GM10847 (cell line): Measurements from ENCODE around the gene SNRNP70.

Experiments
- POLR2A ChIP-seq: IDR thresholded peaks from 2 replicates; pipeline ENCODE4 v1.6.1; 2011; ENCODE audit not compliant: insufficient read length; ENCODE audit errors: extremely low read depth

Gene SNRNP70

GRCh38 chr19:49114630-49115363, 29.5 kb downstream of the SNRNP70 start:
- TF ChIP-seq POLR2A = no peak

- no peak for TF ChIP-seq POLR2A
Observed at GRCh38 chr19:49116544-49116943, 31.3 kb downstream of the SNRNP70 start.

- TF ChIP-seq POLR2A = no peak
Observed at GRCh38 chr19:49117677-49118564, 32.7 kb downstream of the SNRNP70 start.

GRCh38 chr19:49118565-49119410, 33.5 kb downstream of the SNRNP70 start, which contains the start of gene C19orf73:
TSS of gene C19orf73 (minus strand) at chr19:49119143. CDS start at chr19:49119022, 121 bp downstream.
- TF ChIP-seq POLR2A = peak; percentile 14

DNA sequence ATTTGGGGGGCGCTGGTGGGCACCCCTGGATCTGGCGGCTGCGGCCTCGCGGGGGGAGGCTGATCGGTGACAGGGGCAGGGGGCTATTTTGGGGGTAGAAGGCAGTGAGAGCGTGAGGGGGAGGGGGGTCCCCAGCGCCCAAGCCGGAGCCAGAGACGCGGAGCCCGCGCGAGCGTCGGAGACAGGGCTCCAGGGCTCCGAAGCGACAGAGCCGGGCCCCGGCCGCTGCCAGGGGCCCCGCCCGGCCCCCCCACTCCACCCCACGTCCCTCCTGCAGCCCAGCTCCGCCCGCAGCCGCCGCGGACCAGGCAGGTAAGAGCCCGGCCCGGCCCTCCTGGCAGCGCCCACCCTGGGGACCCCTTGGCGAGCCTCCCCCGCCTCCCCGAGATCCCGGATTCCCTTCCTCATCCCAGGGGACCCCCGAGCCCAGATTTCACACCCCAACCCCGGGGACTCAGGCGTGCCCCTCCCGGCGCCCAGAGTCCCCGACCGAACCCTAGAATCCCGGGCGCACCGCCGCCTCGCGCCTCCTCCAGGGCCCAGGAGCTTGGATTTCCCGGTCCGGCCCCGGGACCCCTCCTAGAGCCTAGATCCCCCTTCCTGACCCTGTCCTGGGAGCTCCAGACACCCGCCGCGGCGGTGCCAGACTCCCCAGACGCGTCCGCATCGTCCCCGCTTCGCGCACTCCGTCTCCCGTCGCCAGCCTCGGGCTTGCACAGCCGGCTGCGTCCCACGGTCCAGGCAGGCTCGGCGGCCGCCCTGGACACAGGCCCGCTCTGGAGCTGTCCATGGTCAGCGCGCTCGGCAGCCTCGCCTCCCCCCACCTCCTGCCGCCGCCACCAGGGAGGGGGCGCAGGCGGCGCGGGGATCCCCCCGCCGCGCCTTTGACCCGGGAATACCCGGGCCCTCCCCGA, 34.4 kb downstream of the SNRNP70 start, which contains the start of gene PPFIA3:
PPFIA3 (plus strand) TSS at position 134 of the 914 bp plus-strand sequence. CDS start 8,330 bp downstream, outside the sequence.
- no peak for TF ChIP-seq POLR2A

GRCh38 chr19:49120325-49120683, 35.1 kb downstream of the SNRNP70 start:
- TF ChIP-seq POLR2A = no peak

- TF ChIP-seq POLR2A = no peak
Observed at GRCh38 chr19:49120868-49121267, 35.6 kb downstream of the SNRNP70 start.

DNA sequence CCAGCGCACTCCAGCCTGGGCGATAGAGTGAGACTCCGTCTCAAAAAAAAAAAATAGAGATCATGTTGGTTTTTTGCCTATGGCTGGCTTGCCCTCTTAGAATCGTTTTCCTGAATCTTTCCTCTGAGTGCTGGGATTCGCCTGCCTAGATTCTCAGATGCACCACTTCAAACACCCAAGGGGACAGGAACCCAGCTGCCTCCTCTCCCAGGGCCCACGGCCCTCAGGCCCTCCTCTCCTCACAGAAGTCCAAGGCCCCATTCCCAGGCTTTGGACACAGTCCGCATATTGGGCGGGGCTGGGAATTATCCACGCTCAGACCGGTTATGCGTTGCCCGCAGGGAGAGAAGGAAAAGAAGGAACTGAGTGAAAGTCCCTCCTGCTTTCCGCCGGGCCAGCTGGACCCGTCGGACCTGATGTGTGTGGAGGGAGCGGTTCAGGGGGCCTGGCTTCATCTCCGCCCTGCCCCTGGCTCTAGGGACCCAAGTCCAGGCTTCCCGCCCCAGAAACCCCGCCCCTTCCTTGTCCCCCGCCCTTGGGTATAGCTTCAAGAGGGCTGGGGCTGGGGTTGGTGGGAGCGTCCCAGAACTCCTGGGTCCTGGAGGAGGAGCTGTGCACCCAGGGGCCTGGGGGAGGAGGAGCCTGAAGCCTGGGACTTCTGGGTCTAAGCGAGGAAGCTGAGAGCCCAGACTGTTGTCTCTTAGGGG, 39.9 kb downstream of the SNRNP70 start:
- TF ChIP-seq POLR2A = no peak

DNA sequence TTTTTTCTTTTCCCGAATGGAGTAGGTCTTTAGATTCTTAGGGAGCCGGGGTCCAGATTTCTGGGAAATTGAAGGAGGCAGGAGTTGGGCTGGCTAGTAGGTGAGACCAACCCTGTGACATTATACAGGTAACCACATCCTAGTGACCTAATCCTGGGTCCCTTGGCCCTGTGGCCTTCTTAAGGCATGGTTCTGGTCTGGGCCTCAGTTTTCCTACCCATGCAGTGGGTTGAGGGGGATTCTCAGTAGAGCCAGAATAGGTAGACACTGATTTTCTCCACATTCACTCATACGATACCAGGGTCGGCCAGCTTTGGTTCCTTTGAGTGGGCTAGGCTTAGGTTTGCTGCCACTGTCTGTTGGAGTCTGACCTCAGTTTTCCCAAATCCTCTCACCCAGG, 41.3 kb downstream of the SNRNP70 start:
- TF ChIP-seq POLR2A = no peak

- peak; percentile 40 for TF ChIP-seq POLR2A
Observed at GRCh38 chr19:49127674-49128544, 42.7 kb downstream of the SNRNP70 start.

DNA sequence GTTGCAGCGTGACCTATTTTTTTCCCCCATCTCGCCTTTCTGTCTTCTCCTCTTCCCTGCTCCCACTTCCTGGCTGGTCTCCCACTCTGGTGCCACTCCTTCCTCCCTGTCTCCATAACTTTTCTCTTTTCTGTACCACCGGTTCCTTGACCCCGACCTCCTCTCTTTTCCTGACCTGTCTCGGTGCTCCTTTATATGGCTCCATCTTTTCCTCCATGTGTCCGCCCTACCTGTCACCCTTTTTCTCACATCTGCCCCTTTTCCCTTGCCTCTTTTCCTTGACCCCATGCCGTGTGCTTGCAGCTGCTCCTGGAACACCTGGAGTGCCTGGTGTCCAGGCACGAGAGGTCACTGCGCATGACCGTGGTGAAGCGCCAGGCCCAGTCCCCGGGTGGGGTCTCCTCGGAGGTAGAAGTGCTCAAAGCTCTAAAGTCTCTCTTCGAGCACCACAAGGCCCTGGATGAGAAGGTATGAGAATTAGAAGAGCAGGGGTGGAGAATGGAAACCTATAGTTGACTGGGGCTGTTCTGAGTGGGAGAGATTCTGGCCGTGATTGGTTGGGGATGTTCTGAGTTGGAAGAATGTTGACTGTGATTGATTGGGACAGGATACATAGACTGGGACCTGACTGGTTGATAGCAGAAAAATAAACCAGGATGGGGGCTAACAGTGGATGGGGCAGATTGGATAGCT, 43.4 kb downstream of the SNRNP70 start:
- TF ChIP-seq POLR2A = no peak

DNA sequence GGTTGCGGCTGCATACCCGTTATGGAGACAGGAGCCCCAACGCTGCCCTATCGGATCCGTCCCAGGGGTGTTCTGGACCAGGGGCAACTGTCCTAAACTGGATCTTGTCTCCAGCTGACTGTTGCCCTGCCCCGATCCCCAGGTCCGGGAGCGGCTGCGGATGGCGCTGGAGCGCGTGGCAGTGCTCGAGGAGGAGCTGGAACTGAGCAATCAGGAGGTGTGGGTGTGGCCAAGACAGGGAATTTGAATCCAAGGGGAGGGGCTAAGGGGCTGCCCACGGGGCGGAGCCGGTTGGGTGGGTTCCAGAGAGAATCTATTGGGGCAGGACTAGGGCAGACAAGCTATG, 44.0 kb downstream of the SNRNP70 start:
- no peak for TF ChIP-seq POLR2A
